HepG2 (cell line): ENCODE measurements around the gene DNAJA3. TPM values are rescaled to one million over a fixed set of nuclear protein-coding genes. Genes with fewer than 3 reads are reported as not detected.

Source experiments
- ATAC-seq: fragments of 200-7000 bp; cut with Tn5 transposase; 3 replicates; pipeline ENCODE4 v1.9.1; 2020; ENCODE audit warnings: mild to moderate bottlenecking, moderate library complexity
- BruUV-seq: library from RNA; stranded (reverse); fragments of 400-500 nt; replicated peaks from 2 replicates; lab custom pipeline; 2021; lab: Mats Ljungman, UMichigan
- CTCF ChIA-PET: fragments of 300-600 bp; formaldehyde crosslinking; extraction: SDS; loops from one replicate; lab custom pipeline; 2021; ENCODE audit warnings: low total read pairs, inconsistent platforms, low intra/inter-chr PET ratio; lab: Yijun Ruan, JAX
- POLR2A ChIA-PET: fragments of 350-600 bp; sonication (Branson Sonifier 250); formaldehyde crosslinking; loops from one replicate; lab custom pipeline; 2020; ENCODE audit warnings: antibody characterized with exemption, inconsistent platforms; lab: Yijun Ruan, JAX
- DNase-seq: peaks from one replicate; pipeline ENCODE4 v3.0.0-alpha.2; 2015; ENCODE audit warnings: low spot score
- FAIRE-seq: peaks from 3 replicates; lab custom pipeline; 2011; peaks lifted over from hg19 to GRCh38; lab: Jason Lieb, UNC
- H2AFZ ChIP-seq: one replicate; pipeline ENCODE4 v1.6.1; 2011; ENCODE audit warnings: low read length, inconsistent platforms
- H3K27ac ChIP-seq: fragments of 300-600 bp; 3 replicates; pipeline ENCODE4 v1.8.0; 2011; ENCODE audit warnings: mixed run types, mild to moderate bottlenecking, mixed read lengths, low read length, inconsistent platforms; ENCODE audit not compliant: insufficient read depth; ENCODE audit errors: extremely low read length
- H3K27me3 ChIP-seq, 2 experiments: fragments of 200-600 bp in 1 of 2; 2 replicates in 1 of 2; 3 replicates in 1 of 2; pipeline versions ENCODE4 v1.6.0 to v1.8.0; 2011; ENCODE audit warnings: low read length in 2 of 2, mild to moderate bottlenecking in 2 of 2, moderate library complexity in 2 of 2, inconsistent platforms in 1 of 2; ENCODE audit not compliant: insufficient read depth in 2 of 2, control insufficient read depth in 1 of 2
- H3K36me3 ChIP-seq, 2 experiments: fragments of 200-600 bp in 1 of 2; replicated peaks in 1 of 2; 2 replicates in 1 of 2; 3 replicates in 1 of 2; pipeline versions ENCODE4 v1.5.1 to v1.8.0; 2011; ENCODE audit warnings: low read length in 2 of 2, inconsistent platforms in 1 of 2; ENCODE audit not compliant: insufficient read depth in 2 of 2, control insufficient read depth in 1 of 2
- H3K4me1 ChIP-seq: 2 replicates; pipeline ENCODE4 v1.5.1; 2012; ENCODE audit warnings: low read length, inconsistent platforms; ENCODE audit not compliant: insufficient read depth
- H3K4me2 ChIP-seq: 2 replicates; pipeline ENCODE4 v1.6.0; 2011; ENCODE audit warnings: low read depth, low read length, inconsistent platforms
- H3K4me3 ChIP-seq, 3 experiments: fragments of 200-600 bp in 1 of 3; sonication (generic), shearing (Covaris generic) in 1 of 3; replicated peaks in 1 of 3; 2 replicates each; pipeline ENCODE4 v1.5.1; 2011 to 2016; ENCODE audit warnings: low read length in 3 of 3, inconsistent platforms in 2 of 3, low read depth in 2 of 3, mild to moderate bottlenecking in 2 of 3, control low read depth in 1 of 3, mixed read lengths in 1 of 3; ENCODE audit not compliant: insufficient read depth in 1 of 3
- H3K79me2 ChIP-seq: one replicate; pipeline ENCODE4 v1.6.1; 2011; ENCODE audit warnings: low read length, inconsistent platforms; ENCODE audit not compliant: insufficient read depth
- H3K9ac ChIP-seq: 2 replicates; pipeline ENCODE4 v1.6.0; 2011; ENCODE audit warnings: mild to moderate bottlenecking, low read depth, low read length, inconsistent platforms; ENCODE audit not compliant: insufficient read depth
- H3K9me3 ChIP-seq: 2 replicates; pipeline ENCODE4 v1.5.1; 2012; ENCODE audit warnings: mild to moderate bottlenecking, low read length
- H4K20me1 ChIP-seq: 2 replicates; pipeline ENCODE4 v1.6.0; 2011; ENCODE audit warnings: inconsistent platforms, mild to moderate bottlenecking, low read length, moderate library complexity; ENCODE audit not compliant: insufficient read depth
- NR2C2 ChIP-seq: sonication (generic); formaldehyde crosslinking; IDR thresholded peaks from 2 replicates; pipeline ENCODE4 v1.4.0; 2020; ENCODE audit warnings: missing genetic modification reagents, mild to moderate bottlenecking, moderate library complexity, borderline replicate concordance
- PHB2 ChIP-seq: fragments of 450-650 bp; IDR thresholded peaks from 2 replicates; pipeline ENCODE4 v1.6.1; 2018; ENCODE audit not compliant: partially characterized antibody
- ZFAT ChIP-seq: sonication (generic); formaldehyde crosslinking; conservative IDR thresholded peaks from 2 replicates; pipeline ENCODE4 v1.8.1; 2023; ENCODE audit warnings: missing genetic modification reagents, inconsistent platforms
- ZNF121 ChIP-seq: sonication (generic); formaldehyde crosslinking; IDR thresholded peaks from 2 replicates; pipeline ENCODE4 v1.5.0; 2020; ENCODE audit warnings: mild to moderate bottlenecking, missing genetic modification reagents
- ZNF83 ChIP-seq: sonication (generic); formaldehyde crosslinking; IDR thresholded peaks from 2 replicates; pipeline ENCODE4 v1.4.0; 2020; ENCODE audit warnings: missing genetic modification reagents, mild to moderate bottlenecking, borderline replicate concordance
- WGBS: methylation state at CpG from one replicate; pipeline ENCODE4 v1.1.6; 2017; ENCODE audit warnings: low lambda C conversion rate; 5-methylcytosine and 5-hydroxymethylcytosine counted together
- in situ Hi-C: cut with HindIII; loops from 2 replicates; pipeline ENCODE4 v1.10.0; 2017; ENCODE audit warnings: low pct_unique_long_range_greater_than_20kb; ENCODE audit not compliant: extremely low pct_ligation_motif_present
- intact Hi-C: fragments of 100-400 bp; cut with micrococcal nuclease; formaldehyde crosslinking; loops from one replicate; pipeline ENCODE4 v1.10.0; 2022; ENCODE audit not compliant: unreplicated experiment
- polyA plus RNA-seq, 8 experiments: library from polyadenylated mRNA; depleted of rRNA in 3 of 8; stranded (reverse) in 7 of 8; unstranded in 1 of 8; fragments of >200 nt; fragmentation: Illumina TruSeq in 4 of 8; extraction: Trizol in 4 of 8; gene quantifications; 2 replicates each; pipeline versions ENCODE4 v1.2.1 to v1.2.3, GENCODE V29; 2011 to 2016; ENCODE audit warnings: low read depth in 4 of 8, missing spikeins in 1 of 8, mixed read lengths in 1 of 8; ENCODE audit not compliant: insufficient read depth in 1 of 8
- total RNA-seq, 5 experiments: library from RNA; depleted of rRNA; stranded (reverse); fragments of >200 nt; fragmentation: Illumina TruSeq; extraction: Trizol; gene quantifications; 2 replicates each; pipeline ENCODE4 v1.2.3, GENCODE V29; 2016; ENCODE audit warnings: low read depth in 1 of 5
- TF ChIP-seq, protein P1 (sequence below): sonication (generic); formaldehyde crosslinking; conservative IDR thresholded peaks from 2 replicates; pipeline ENCODE4 v1.8.0; 2022; ENCODE audit warnings: missing genetic modification reagents
- TF ChIP-seq, protein P2 (sequence below): IDR thresholded peaks from 2 replicates; pipeline ENCODE4 v1.6.1; 2016; ENCODE audit warnings: mild to moderate bottlenecking, missing biosample characterization, missing genetic modification reagents

DNAJA3 gene
- total and polyA plus RNA-seq, 2 of the 13 experiments (the other 11 are each of a cell fraction or from before 2014, with no cell fraction given) = 77.0 to 83.3 TPM

DNA sequence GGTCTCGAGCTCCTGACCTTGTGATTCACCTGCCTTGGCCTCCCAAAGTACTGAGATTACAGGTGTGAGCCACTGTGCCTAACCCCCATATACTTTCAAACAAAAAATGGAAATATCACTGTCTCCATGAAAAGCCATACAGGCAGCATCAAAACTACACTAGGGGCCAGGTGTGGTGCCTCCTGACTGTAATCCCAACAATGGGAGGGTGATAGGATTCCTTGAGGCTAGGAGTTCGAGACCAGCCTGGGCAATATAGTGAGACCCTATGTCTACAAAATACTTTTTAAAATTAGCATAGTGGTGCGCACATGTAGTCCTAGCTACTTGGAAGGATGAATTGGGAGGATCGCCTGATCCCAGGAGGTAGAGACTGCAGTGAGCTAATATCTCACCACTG, 66.2 kb downstream of the DNAJA3 start:
- Histone ChIP-seq H3K4me3 (no peak overlapping the region), H3K9ac (no peak overlapping the region), H3K27ac (no peak overlapping the region), H3K79me2 (peaks cover 22% of the 10 kb centered on the region), H3K4me1 (peaks cover 11% of the 10 kb centered on the region), H3K27me3 (no peaks in the 10 kb centered on the region), H3K4me2 (no peak overlapping the region), H4K20me1 (peaks cover 4% of the 10 kb centered on the region; the same call in 1 of the 2 replicates), H3K36me3 (peaks cover 4 to 20% of the 10 kb centered on the region in 2 experiments; a peak in 3 of 5 replicates), H2AFZ (no peak overlapping the region), H3K9me3 (no peaks in the 10 kb centered on the region)
- BruUV-seq = no TSS peak
- in situ Hi-C loops (no loop called here), intact Hi-C loops (loop anchor here (10.0 kb wide), 1 partner anchor 73 kb away; no protein-coding TSS in a partner anchor)
- DNase-seq (no peak), FAIRE-seq (no peak), ATAC-seq (no peak)
- 90% methylated on average over 4 of the region's 4 CpGs for WGBS
- POLR2A ChIA-PET = no interaction called here
- CTCF ChIA-PET = no interaction called here
- no peak for TF ChIP-seq ZNF83 (CRISPR knock-in tag)
- TF ChIP-seq, protein P1, sequence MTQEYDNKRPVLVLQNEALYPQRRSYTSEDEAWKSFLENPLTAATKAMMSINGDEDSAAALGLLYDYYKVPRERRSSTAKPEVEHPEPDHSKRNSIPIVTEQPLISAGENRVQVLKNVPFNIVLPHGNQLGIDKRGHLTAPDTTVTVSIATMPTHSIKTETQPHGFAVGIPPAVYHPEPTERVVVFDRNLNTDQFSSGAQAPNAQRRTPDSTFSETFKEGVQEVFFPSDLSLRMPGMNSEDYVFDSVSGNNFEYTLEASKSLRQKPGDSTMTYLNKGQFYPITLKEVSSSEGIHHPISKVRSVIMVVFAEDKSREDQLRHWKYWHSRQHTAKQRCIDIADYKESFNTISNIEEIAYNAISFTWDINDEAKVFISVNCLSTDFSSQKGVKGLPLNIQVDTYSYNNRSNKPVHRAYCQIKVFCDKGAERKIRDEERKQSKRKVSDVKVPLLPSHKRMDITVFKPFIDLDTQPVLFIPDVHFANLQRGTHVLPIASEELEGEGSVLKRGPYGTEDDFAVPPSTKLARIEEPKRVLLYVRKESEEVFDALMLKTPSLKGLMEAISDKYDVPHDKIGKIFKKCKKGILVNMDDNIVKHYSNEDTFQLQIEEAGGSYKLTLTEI (CRISPR knock-in tag) = no peak
- TF ChIP-seq PHB2 = no peak
- peak; percentile 33; the same call in 1 of the 2 replicates for TF ChIP-seq ZNF121 (CRISPR knock-in tag)
- TF ChIP-seq ZFAT (CRISPR knock-in tag) = no peak
- no peak for TF ChIP-seq NR2C2
- TF ChIP-seq, protein P2, sequence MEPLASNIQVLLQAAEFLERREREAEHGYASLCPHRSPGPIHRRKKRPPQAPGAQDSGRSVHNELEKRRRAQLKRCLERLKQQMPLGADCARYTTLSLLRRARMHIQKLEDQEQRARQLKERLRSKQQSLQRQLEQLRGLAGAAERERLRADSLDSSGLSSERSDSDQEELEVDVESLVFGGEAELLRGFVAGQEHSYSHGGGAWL = no peak
